Measurements from ENCODE around the gene PPAN.

DNA sequence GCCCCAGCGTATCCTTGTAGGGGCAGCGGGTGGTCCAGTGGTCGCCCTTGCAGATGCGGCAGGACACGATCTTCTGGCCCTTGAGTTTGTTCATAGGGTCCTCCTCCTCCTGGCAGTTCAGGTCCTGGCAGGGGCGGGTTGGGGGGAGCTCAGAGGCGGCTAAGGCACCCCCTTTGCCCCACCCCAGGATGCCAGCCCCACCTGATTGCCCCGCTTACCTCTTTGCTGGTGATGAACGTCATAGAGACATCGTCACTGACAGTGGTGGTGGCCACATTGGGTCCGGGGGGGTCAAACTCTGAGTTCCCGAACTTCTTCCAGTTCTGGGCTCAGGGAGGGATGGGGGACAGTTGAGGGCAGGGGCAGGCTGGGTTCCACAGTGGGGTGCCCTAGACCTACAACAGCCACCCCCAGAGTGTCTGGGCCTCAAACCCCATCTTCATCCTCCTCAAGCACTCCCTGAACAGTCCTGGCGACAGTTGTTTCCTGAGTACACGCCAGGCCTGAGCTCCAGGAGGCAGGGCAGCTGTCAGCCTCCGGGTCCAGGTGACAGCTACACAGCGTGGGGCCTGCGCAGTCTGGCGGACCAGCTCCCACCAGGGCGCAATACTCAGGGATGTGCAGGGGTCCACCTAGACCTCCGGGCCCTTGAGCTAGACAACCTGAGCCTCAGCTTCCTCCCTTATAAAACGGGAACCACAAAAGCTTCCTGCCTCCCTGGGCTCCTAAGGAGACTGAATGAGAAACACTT is 10.9 kb downstream of the PPAN start:
- TF ChIP-seq SNAI2 (CRISPR knock-in tag; IDR thresholded peaks at IDR 0.05): no peak
- TF ChIP-seq, protein P1, sequence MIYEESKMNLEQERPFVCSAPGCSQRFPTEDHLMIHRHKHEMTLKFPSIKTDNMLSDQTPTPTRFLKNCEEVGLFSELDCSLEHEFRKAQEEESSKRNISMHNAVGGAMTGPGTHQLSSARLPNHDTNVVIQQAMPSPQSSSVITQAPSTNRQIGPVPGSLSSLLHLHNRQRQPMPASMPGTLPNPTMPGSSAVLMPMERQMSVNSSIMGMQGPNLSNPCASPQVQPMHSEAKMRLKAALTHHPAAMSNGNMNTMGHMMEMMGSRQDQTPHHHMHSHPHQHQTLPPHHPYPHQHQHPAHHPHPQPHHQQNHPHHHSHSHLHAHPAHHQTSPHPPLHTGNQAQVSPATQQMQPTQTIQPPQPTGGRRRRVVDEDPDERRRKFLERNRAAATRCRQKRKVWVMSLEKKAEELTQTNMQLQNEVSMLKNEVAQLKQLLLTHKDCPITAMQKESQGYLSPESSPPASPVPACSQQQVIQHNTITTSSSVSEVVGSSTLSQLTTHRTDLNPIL (CRISPR knock-in tag; IDR thresholded peaks at IDR 0.05; ENCODE audit: low read depth): no peak
- no peak for TF ChIP-seq ISL1 (CRISPR knock-in tag; IDR thresholded peaks at IDR 0.05)
- TF ChIP-seq, protein P2, sequence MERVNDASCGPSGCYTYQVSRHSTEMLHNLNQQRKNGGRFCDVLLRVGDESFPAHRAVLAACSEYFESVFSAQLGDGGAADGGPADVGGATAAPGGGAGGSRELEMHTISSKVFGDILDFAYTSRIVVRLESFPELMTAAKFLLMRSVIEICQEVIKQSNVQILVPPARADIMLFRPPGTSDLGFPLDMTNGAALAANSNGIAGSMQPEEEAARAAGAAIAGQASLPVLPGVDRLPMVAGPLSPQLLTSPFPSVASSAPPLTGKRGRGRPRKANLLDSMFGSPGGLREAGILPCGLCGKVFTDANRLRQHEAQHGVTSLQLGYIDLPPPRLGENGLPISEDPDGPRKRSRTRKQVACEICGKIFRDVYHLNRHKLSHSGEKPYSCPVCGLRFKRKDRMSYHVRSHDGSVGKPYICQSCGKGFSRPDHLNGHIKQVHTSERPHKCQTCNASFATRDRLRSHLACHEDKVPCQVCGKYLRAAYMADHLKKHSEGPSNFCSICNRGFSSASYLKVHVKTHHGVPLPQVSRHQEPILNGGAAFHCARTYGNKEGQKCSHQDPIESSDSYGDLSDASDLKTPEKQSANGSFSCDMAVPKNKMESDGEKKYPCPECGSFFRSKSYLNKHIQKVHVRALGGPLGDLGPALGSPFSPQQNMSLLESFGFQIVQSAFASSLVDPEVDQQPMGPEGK (CRISPR knock-in tag; IDR thresholded peaks at IDR 0.05; ENCODE audit: borderline replicate concordance): no peak
- no peak for TF ChIP-seq ESRRG (CRISPR knock-in tag; IDR thresholded peaks at IDR 0.05)
- TF ChIP-seq CSDC2 (CRISPR knock-in tag; IDR thresholded peaks at IDR 0.05): no peak
